Measurements from ENCODE around the gene DBP. TPM values are rescaled to one million over a fixed set of nuclear protein-coding genes. Genes with fewer than 3 reads are reported as not detected.
"Not testable (repeated sequence)": the region's sequence is repeated elsewhere in the genome, so short reads cannot be mapped to it uniquely, and the experiment has no call there.

The DBP gene
- total RNA-seq, 3 donors from 2014 or later (not counting 1 experiment from before 2014, with no cell fraction given), result 16.4 to 31.2 (median 24.3) TPM

DNA sequence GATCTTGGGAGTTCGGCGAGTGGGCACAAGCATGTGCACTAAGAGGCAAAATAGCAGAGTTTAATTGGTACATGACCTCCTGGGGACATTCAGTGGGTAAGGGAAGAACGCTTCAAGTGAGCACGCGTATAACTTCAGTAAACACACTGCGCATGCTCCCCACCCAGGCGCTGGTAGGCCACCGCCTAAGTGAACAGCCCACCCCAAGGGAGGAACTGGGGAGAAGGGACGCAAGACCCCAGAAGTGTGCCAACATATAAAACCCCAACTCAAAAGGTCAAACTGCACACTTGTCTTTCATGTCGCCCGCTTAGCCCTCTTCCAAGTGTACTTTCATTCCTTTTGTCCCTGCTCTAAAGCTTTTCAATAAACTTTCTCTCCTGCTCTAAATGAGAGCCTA is 46.2 kb upstream of the DBP start:
- intact Hi-C loops (cut with micrococcal nuclease), result no loop called here
- Mint-ChIP-seq H3K4me1 (no peaks in the 10 kb centered on the region), H3K27me3 (ENCODE audit: low read depth in 2 of 2) (no peaks in the 10 kb centered on the region), H3K4me3 (peak overlapping the region; percentile 13), H3K27ac (no peak overlapping the region), H3K36me3 (no peaks in the 10 kb centered on the region), H3K9me3 (no peaks in the 10 kb centered on the region)
- Histone ChIP-seq H3K4me3 (ENCODE audit: low read length) (no peak overlapping the region), H3K36me3 (ENCODE audit: control insufficient read depth, insufficient read depth, low read length) (no peaks in the 10 kb centered on the region), H3K4me1 (ENCODE audit: control insufficient read depth, insufficient read depth, low read length) (peaks cover 6% of the 10 kb centered on the region), H3K27me3 (ENCODE audit: control insufficient read depth, insufficient read depth, low read length) (no peaks in the 10 kb centered on the region), H3K27ac (ENCODE audit: low read length) (no peak overlapping the region), H3K9me3 (ENCODE audit: control insufficient read depth, insufficient read depth, low read length) (no peaks in the 10 kb centered on the region)
- TF ChIP-seq, protein P1, sequence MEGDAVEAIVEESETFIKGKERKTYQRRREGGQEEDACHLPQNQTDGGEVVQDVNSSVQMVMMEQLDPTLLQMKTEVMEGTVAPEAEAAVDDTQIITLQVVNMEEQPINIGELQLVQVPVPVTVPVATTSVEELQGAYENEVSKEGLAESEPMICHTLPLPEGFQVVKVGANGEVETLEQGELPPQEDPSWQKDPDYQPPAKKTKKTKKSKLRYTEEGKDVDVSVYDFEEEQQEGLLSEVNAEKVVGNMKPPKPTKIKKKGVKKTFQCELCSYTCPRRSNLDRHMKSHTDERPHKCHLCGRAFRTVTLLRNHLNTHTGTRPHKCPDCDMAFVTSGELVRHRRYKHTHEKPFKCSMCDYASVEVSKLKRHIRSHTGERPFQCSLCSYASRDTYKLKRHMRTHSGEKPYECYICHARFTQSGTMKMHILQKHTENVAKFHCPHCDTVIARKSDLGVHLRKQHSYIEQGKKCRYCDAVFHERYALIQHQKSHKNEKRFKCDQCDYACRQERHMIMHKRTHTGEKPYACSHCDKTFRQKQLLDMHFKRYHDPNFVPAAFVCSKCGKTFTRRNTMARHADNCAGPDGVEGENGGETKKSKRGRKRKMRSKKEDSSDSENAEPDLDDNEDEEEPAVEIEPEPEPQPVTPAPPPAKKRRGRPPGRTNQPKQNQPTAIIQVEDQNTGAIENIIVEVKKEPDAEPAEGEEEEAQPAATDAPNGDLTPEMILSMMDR (IDR thresholded peaks at IDR 0.05), result no peak
- ATAC-seq (peak in 2 of 3 donors; percentile 47 to 67), DNase-seq (peak in 1 of 2 donors; percentile 55)
- WGBS (ENCODE audit: insufficient coverage), result 62% methylated on average over 11 of the region's 11 CpGs

DNA sequence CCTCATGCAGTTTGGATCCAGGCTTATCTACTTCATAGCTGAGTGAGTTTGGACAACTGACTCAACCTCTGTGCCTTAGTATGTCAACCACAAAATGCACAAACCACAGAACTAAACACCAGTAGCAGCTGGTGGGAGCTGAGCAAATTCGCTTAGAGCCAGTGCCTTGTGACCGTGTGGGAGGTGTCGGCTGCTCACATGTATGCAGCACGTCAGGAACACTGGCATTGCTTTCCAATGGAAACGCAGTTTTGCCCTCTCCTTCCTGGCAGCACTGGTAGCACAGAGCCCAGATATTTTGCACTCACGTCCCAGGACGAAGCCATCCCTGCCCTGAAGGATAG is 43.9 kb upstream of the DBP start:
- ATAC-seq (peak in 2 of 3 donors; percentile 36 to 50), DNase-seq (no peak)
- Histone ChIP-seq H3K4me3 (ENCODE audit: low read length) (no peak overlapping the region), H3K27me3 (ENCODE audit: control insufficient read depth, insufficient read depth, low read length) (no peaks in the 10 kb centered on the region), H3K27ac (ENCODE audit: low read length) (no peak overlapping the region), H3K9me3 (ENCODE audit: control insufficient read depth, insufficient read depth, low read length) (no peaks in the 10 kb centered on the region), H3K4me1 (ENCODE audit: control insufficient read depth, insufficient read depth, low read length) (peaks cover 6% of the 10 kb centered on the region), H3K36me3 (ENCODE audit: control insufficient read depth, insufficient read depth, low read length) (no peaks in the 10 kb centered on the region)
- Mint-ChIP-seq H3K9me3 (no peaks in the 10 kb centered on the region), H3K27me3 (ENCODE audit: low read depth in 2 of 2) (no peaks in the 10 kb centered on the region), H3K36me3 (no peaks in the 10 kb centered on the region), H3K27ac (no peak overlapping the region), H3K4me1 (no peaks in the 10 kb centered on the region), H3K4me3 (no peak overlapping the region)
- TF ChIP-seq, protein P1 (IDR thresholded peaks at IDR 0.05), result no peak
- intact Hi-C loops (cut with micrococcal nuclease), result no loop called here
- 51% methylated on average over 7 of the region's 7 CpGs for WGBS (ENCODE audit: insufficient coverage)

DNA sequence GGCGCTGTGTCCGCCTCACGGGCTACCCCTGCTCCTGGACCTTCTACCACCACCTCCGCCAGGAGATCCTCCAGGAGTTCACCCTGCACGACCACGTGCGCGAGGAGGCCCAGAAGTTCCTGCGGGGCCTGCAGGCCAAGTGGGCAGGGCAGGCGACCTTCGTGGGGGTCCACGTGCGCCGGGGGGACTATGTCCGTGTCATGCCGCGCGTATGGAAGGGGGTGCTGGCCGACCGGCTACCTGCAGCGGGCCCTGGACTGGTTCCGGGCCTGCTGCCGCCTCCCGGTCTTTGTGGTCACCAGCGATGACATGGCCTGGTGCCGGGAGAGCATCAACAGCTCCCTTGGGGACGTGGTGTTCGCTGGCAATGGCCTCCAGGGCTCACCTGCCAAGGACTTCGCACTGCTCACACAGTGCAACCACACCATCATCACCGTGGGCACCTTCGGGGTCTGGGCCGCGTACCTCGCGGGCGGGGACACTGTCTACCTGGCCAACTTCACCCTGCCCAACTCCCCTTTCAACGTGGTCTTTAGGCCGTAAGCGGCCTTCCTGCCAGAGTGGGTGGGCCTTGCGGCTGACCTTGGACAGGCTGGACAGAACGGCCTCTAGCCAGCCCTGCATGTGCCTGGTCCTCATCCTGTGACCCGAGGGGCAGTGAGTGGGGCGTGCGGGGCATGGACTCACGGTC is 43.4 kb upstream of the DBP start:
- H3K4me3 ChIP-seq (ENCODE audit: low read length), result no peak overlapping the region
- no peak overlapping the region for H3K27ac Mint-ChIP-seq
- intact Hi-C loops (cut with micrococcal nuclease), result no loop called here
- no peak overlapping the region for H3K4me3 Mint-ChIP-seq
- H3K36me3 Mint-ChIP-seq, result no peaks in the 10 kb centered on the region
- no peaks in the 10 kb centered on the region for H3K9me3 Mint-ChIP-seq
- WGBS (ENCODE audit: insufficient coverage), result 85% methylated on average over 45 of the region's 45 CpGs
- H3K4me1 Mint-ChIP-seq, result peaks cover under 1% of the 10 kb centered on the region in 2 donors
- TF ChIP-seq, protein P1 (IDR thresholded peaks at IDR 0.05), result no peak
- H3K9me3 ChIP-seq (ENCODE audit: control insufficient read depth, insufficient read depth, low read length), result no peaks in the 10 kb centered on the region
- no peak for DNase-seq
- no peak for ATAC-seq
- H3K27me3 ChIP-seq (ENCODE audit: control insufficient read depth, insufficient read depth, low read length), result no peaks in the 10 kb centered on the region
- no peaks in the 10 kb centered on the region for H3K36me3 ChIP-seq (ENCODE audit: control insufficient read depth, insufficient read depth, low read length)
- peaks cover 8% of the 10 kb centered on the region for H3K4me1 ChIP-seq (ENCODE audit: control insufficient read depth, insufficient read depth, low read length)
- H3K27me3 Mint-ChIP-seq (ENCODE audit: low read depth in 2 of 2), result no peaks in the 10 kb centered on the region
- H3K27ac ChIP-seq (ENCODE audit: low read length), result no peak overlapping the region

DNA sequence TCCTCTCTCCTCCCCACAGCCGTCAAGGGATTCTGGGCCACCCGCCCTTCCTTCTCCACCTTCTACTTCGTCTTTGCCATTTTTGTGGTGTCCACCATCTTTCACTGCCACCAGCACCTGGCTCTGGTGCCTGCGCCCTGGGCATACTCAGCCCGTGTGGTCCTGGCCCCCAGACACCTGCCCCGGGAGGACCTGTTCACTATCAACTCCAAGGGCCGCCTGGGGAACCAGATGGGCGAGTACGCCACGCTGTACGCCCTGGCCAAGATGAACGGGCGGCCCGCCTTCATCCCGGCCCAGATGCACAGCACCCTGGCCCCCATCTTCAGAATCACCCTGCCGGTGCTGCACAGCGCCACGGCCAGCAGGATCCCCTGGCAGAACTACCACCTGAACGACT is 42.8 kb upstream of the DBP start:
- H3K27me3 ChIP-seq (ENCODE audit: control insufficient read depth, insufficient read depth, low read length); H3K27ac Mint-ChIP-seq; DNase-seq; intact Hi-C loops (cut with micrococcal nuclease); H3K27me3 Mint-ChIP-seq (ENCODE audit: low read depth in 2 of 2); H3K9me3 Mint-ChIP-seq; H3K36me3 ChIP-seq (ENCODE audit: control insufficient read depth, insufficient read depth, low read length); H3K27ac ChIP-seq (ENCODE audit: low read length); H3K36me3 Mint-ChIP-seq; H3K4me3 ChIP-seq (ENCODE audit: low read length); H3K4me1 Mint-ChIP-seq; ATAC-seq; H3K9me3 ChIP-seq (ENCODE audit: control insufficient read depth, insufficient read depth, low read length); H3K4me3 Mint-ChIP-seq: not testable (repeated sequence)
- 85% methylated on average over 19 of the region's 19 CpGs for WGBS (ENCODE audit: insufficient coverage)
- H3K4me1 ChIP-seq (ENCODE audit: control insufficient read depth, insufficient read depth, low read length), result peaks cover 14% of the 10 kb centered on the region

All from natural killer cell (primary cell).